IMR-90 (cell line): ENCODE data around the gene NF2. TPM values are rescaled to one million over a fixed set of nuclear protein-coding genes. Genes with fewer than 3 reads are reported as not detected.

Experiments
- ATAC-seq: fragments of 200-7000 bp; cut with Tn5 transposase; 2 replicates; pipeline ENCODE4 v1.9.1; 2020; ENCODE audit warnings: low read depth, mild to moderate bottlenecking, moderate library complexity
- BruUV-seq: library from RNA; stranded (reverse); fragments of 400-500 nt; replicated peaks from 2 replicates; lab custom pipeline; 2021; lab: Mats Ljungman, UMichigan
- CTCF ChIA-PET: fragments of 300-600 bp; formaldehyde crosslinking; extraction: SDS; loops from one replicate; lab custom pipeline; 2021; ENCODE audit warnings: antibody characterized with exemption; lab: Yijun Ruan, JAX
- POLR2A ChIA-PET: fragments of 300-600 bp; sonication (Branson Sonifier 250); formaldehyde crosslinking; loops from one replicate; lab custom pipeline; 2022; ENCODE audit warnings: antibody characterized with exemption; ENCODE audit not compliant: unreplicated experiment; lab: Charles Lee
- DNase-seq: peaks from one replicate; pipeline ENCODE4 v3.0.0; 2013
- H2AFZ ChIP-seq: replicated peaks from 2 replicates; pipeline ENCODE3; 2013; ENCODE audit warnings: low read length, mild to moderate bottlenecking; ENCODE audit not compliant: poor library complexity
- H2AK5ac ChIP-seq: 2 replicates; pipeline ENCODE4 v1.6.1; 2013; ENCODE audit warnings: low read depth, low read length, inconsistent platforms
- H2AK9ac ChIP-seq: replicated peaks from 2 replicates; pipeline ENCODE3; 2013; ENCODE audit warnings: mild to moderate bottlenecking, low read depth, low read length, moderate library complexity; ENCODE audit not compliant: poor library complexity
- H2BK120ac ChIP-seq: 2 replicates; pipeline ENCODE4 v1.6.1; 2013; ENCODE audit warnings: low read depth, low read length, inconsistent platforms
- H2BK15ac ChIP-seq: 3 replicates; pipeline ENCODE4 v1.6.1; 2013; ENCODE audit warnings: low read depth, low read length, inconsistent platforms
- H2BK20ac ChIP-seq: 2 replicates; pipeline ENCODE4 v1.6.1; 2013; ENCODE audit warnings: low read depth, mild to moderate bottlenecking, inconsistent platforms, low read length, moderate library complexity
- H2BK5ac ChIP-seq: 2 replicates; pipeline ENCODE4 v1.6.1; 2013; ENCODE audit warnings: mild to moderate bottlenecking, low read depth, low read length, inconsistent platforms; ENCODE audit not compliant: poor library complexity, severe bottlenecking
- H3K14ac ChIP-seq: replicated peaks from 2 replicates; pipeline ENCODE4 v1.6.1; 2013; ENCODE audit warnings: low read depth, low read length, inconsistent platforms
- H3K18ac ChIP-seq: 2 replicates; pipeline ENCODE4 v1.6.1; 2013; ENCODE audit warnings: low read depth, low read length, control low read depth
- H3K23ac ChIP-seq: 2 replicates; pipeline ENCODE4 v1.6.1; 2013; ENCODE audit warnings: low read depth, low read length, inconsistent platforms
- H3K27ac ChIP-seq: 2 replicates; pipeline ENCODE4 v1.5.1; 2013; ENCODE audit warnings: mild to moderate bottlenecking, control low read depth, low read length; ENCODE audit not compliant: insufficient read depth
- H3K27me3 ChIP-seq: 2 replicates; pipeline ENCODE4 v1.6.1; 2013; ENCODE audit warnings: low read length; ENCODE audit not compliant: control insufficient read depth, insufficient read depth
- H3K36me3 ChIP-seq: 2 replicates; pipeline ENCODE4 v1.6.1; 2013; ENCODE audit warnings: low read length, mixed read lengths; ENCODE audit not compliant: control insufficient read depth, insufficient read depth
- H3K4ac ChIP-seq: 2 replicates; pipeline ENCODE4 v1.6.1; 2013; ENCODE audit warnings: low read depth, low read length, inconsistent platforms
- H3K4me1 ChIP-seq: 2 replicates; pipeline ENCODE4 v1.6.1; 2013; ENCODE audit warnings: low read length, mixed read lengths; ENCODE audit not compliant: control insufficient read depth, insufficient read depth
- H3K4me2 ChIP-seq: 2 replicates; pipeline ENCODE4 v1.6.1; 2013; ENCODE audit warnings: low read depth, mild to moderate bottlenecking, control low read depth, low read length, moderate library complexity
- H3K4me3 ChIP-seq: 2 replicates; pipeline ENCODE4 v1.5.1; 2013; ENCODE audit warnings: low read depth, mild to moderate bottlenecking, control low read depth, low read length, moderate library complexity; ENCODE audit not compliant: insufficient read depth
- H3K56ac ChIP-seq: 2 replicates; pipeline ENCODE4 v1.6.1; 2013; ENCODE audit warnings: low read length, inconsistent platforms; ENCODE audit not compliant: insufficient read depth; ENCODE audit errors: extremely low read depth
- H3K79me1 ChIP-seq, 2 experiments: 2 replicates each; pipeline ENCODE4 v1.6.1; 2013; ENCODE audit warnings: low read length in 2 of 2, inconsistent platforms in 1 of 2, low read depth in 1 of 2
- H3K9ac ChIP-seq: 2 replicates; pipeline ENCODE4 v1.6.1; 2013; ENCODE audit warnings: low read depth, low read length, control low read depth
- H3K9me1 ChIP-seq: 2 replicates; pipeline ENCODE4 v1.6.1; 2013; ENCODE audit warnings: low read length, inconsistent platforms; ENCODE audit not compliant: insufficient read depth
- H3K9me3 ChIP-seq: 2 replicates; pipeline ENCODE4 v1.6.1; 2013; ENCODE audit warnings: low read length; ENCODE audit not compliant: control insufficient read depth, insufficient read depth
- H4K20me1 ChIP-seq: 2 replicates; pipeline ENCODE4 v1.6.1; 2013; ENCODE audit warnings: low read length, inconsistent platforms; ENCODE audit not compliant: insufficient read depth
- H4K5ac ChIP-seq: 2 replicates; pipeline ENCODE4 v1.6.1; 2013; ENCODE audit warnings: mild to moderate bottlenecking, low read depth, low read length, control low read depth
- H4K8ac ChIP-seq, 2 experiments: 2 replicates each; pipeline ENCODE4 v1.6.1; 2013; ENCODE audit warnings: low read depth in 2 of 2, low read length in 2 of 2, control low read depth in 1 of 2, inconsistent platforms in 1 of 2
- H4K91ac ChIP-seq: 2 replicates; pipeline ENCODE4 v1.6.1; 2013; ENCODE audit warnings: low read depth, low read length, inconsistent platforms; ENCODE audit not compliant: insufficient read depth
- CEBPB ChIP-seq: IDR thresholded peaks from 2 replicates; pipeline ENCODE4 v1.6.1; 2012; ENCODE audit warnings: low read depth, low read length, improper control_type of control experiment
- CHD1 ChIP-seq: IDR thresholded peaks from 2 replicates; pipeline ENCODE4 v1.6.1; 2012; ENCODE audit warnings: low read depth, low read length, improper control_type of control experiment
- CTCF ChIP-seq: conservative IDR thresholded peaks from 2 replicates; pipeline ENCODE4 v1.5.1; 2012; ENCODE audit warnings: mild to moderate bottlenecking, low read depth, low read length, improper control_type of control experiment
- ELK1 ChIP-seq: fragments of 150-350 bp; IDR thresholded peaks from 2 replicates; pipeline ENCODE4 v1.6.1; 2016; ENCODE audit warnings: low read depth, mild to moderate bottlenecking, low read length, moderate library complexity, borderline replicate concordance
- MAFK ChIP-seq: IDR thresholded peaks from 2 replicates; pipeline ENCODE4 v1.6.1; 2012; ENCODE audit warnings: low read depth, low read length, improper control_type of control experiment
- MXI1 ChIP-seq: IDR thresholded peaks from 2 replicates; pipeline ENCODE4 v1.6.1; 2012; ENCODE audit warnings: low read depth, mild to moderate bottlenecking, low read length, moderate library complexity, borderline replicate concordance
- POLR2A ChIP-seq: IDR thresholded peaks from 2 replicates; pipeline ENCODE4 v1.6.1; 2012; ENCODE audit warnings: mild to moderate bottlenecking, low read depth, low read length
- RAD21 ChIP-seq: IDR thresholded peaks from 2 replicates; pipeline ENCODE4 v1.6.1; 2012; ENCODE audit warnings: low read length, improper control_type of control experiment
- RCOR1 ChIP-seq: IDR thresholded peaks from 2 replicates; pipeline ENCODE4 v1.6.1; 2012; ENCODE audit warnings: mild to moderate bottlenecking, low read length, improper control_type of control experiment; ENCODE audit not compliant: insufficient replicate concordance
- SMC3 ChIP-seq: fragments of 150-350 bp; IDR thresholded peaks from 2 replicates; pipeline ENCODE4 v1.6.1; 2016; ENCODE audit warnings: low read depth, mild to moderate bottlenecking, antibody characterized with exemption, low read length, moderate library complexity
- USF2 ChIP-seq: fragments of 150-350 bp; IDR thresholded peaks from 2 replicates; pipeline ENCODE4 v1.6.1; 2017; ENCODE audit warnings: mild to moderate bottlenecking, antibody characterized with exemption, low read length, low read depth
- WGBS, 2 experiments: methylation state at CpG; one replicate each; pipeline versions ENCODE4 v1.1.5 to v1.1.7; 2013; ENCODE audit warnings: missing lambda C conversion rate in 2 of 2; ENCODE audit not compliant: insufficient read length in 1 of 2; ENCODE audit errors: extremely low coverage in 2 of 2; 5-methylcytosine and 5-hydroxymethylcytosine counted together
- dilution Hi-C: fragments of 300-500 bp; cut with HindIII; formaldehyde crosslinking; loops from one replicate; pipeline ENCODE4 v1.14.3; 2018; ENCODE audit warnings: low sequenced_read_pairs; ENCODE audit not compliant: unreplicated experiment
- in situ Hi-C: fragments of 300-500 bp; cut with MboI; formaldehyde crosslinking; loops from 3 replicates; pipeline ENCODE4 v1.14.3; 2019; ENCODE audit warnings: low sequenced_read_pairs, inconsistent platforms, mixed read lengths
- intact Hi-C: fragments of 100-400 bp; cut with micrococcal nuclease; formaldehyde crosslinking; loops from 2 replicates; pipeline ENCODE4 v1.10.0; 2022
- polyA plus RNA-seq, 3 experiments: library from polyadenylated mRNA; depleted of rRNA; stranded (reverse); fragments of >200 nt; gene quantifications; 2 replicates each; pipeline ENCODE4 v1.2.3, GENCODE V29; 2012; ENCODE audit warnings: low replicate concordance in 1 of 3
- total RNA-seq: library from RNA; depleted of rRNA; stranded (reverse); fragments of >200 nt; gene quantifications from 2 replicates; pipeline ENCODE4 v1.2.3, GENCODE V29; 2012

Gene NF2
- total and polyA plus RNA-seq, 2 of the 4 experiments (the other 2 are of a cell fraction): 59.0 to 151 TPM

- intact Hi-C loops (no loop called here), dilution Hi-C loops (no loop called here), in situ Hi-C loops (no loop called here)
- H3K23ac ChIP-seq: no peak overlapping the region
- H4K91ac ChIP-seq: no peak overlapping the region
- no peaks in the 10 kb centered on the region for H3K9me1 ChIP-seq
- H4K8ac ChIP-seq: no peak overlapping the region
- whole genome bisulfite sequencing, 2 experiments: 0% methylated on average over 9 of the region's 53 CpGs; no CpG with 5 or more reads in 1 of the 2 experiments
- no peak overlapping the region for H3K4me3 ChIP-seq
- no peaks in the 10 kb centered on the region for H3K36me3 ChIP-seq
- no peak overlapping the region for H2AK9ac ChIP-seq
- no peak overlapping the region for H3K56ac ChIP-seq
- H2BK15ac ChIP-seq: no peak overlapping the region
- ChIA-PET CTCF (no interaction called here), POLR2A (no interaction called here)
- H3K9me3 ChIP-seq: no peaks in the 10 kb centered on the region
- H3K4ac ChIP-seq: no peak overlapping the region
- H2BK120ac ChIP-seq: no peak overlapping the region
- H3K79me1 ChIP-seq: no peaks in the 10 kb centered on the region
- no TSS peak for BruUV-seq
- H3K9ac ChIP-seq: no peak overlapping the region
- peaks cover 14% of the 10 kb centered on the region for H4K20me1 ChIP-seq
- peaks cover 71% of the 10 kb centered on the region for H3K27me3 ChIP-seq
- ATAC-seq (no peak), DNase-seq (no peak)
- no peak overlapping the region for H2BK5ac ChIP-seq
- H3K18ac ChIP-seq: no peak overlapping the region
- no peak overlapping the region for H2AFZ ChIP-seq
- H3K4me1 ChIP-seq: no peaks in the 10 kb centered on the region
- TF ChIP-seq MAFK: no peak
- no peak for TF ChIP-seq SMC3
- TF ChIP-seq POLR2A: no peak
- no peak for TF ChIP-seq CHD1
- TF ChIP-seq CTCF: no peak
- TF ChIP-seq RCOR1: no peak
- TF ChIP-seq RAD21: no peak
- TF ChIP-seq USF2: no peak
- TF ChIP-seq CEBPB: no peak
- TF ChIP-seq ELK1: no peak
- no peak for TF ChIP-seq MXI1
- H2AK5ac ChIP-seq: no peak overlapping the region
- H4K5ac ChIP-seq: no peak overlapping the region
- H2BK20ac ChIP-seq: no peak overlapping the region
- H3K4me2 ChIP-seq: no peak overlapping the region
- H3K14ac ChIP-seq: no peak overlapping the region
- H3K27ac ChIP-seq: no peak overlapping the region
Measured at GRCh38 chr22:29720811-29721323, 117.4 kb downstream of the NF2 start.
